OCI-LY3 (cell line): ENCODE measurements around the gene LIN7B.

Experiments used
- H2AFZ ChIP-seq: fragments of 200-600, 300-600 bp; shearing (Covaris generic); 2 replicates; pipeline ENCODE4 v1.6.0; 2014; ENCODE audit warnings: antibody characterized with exemption, low read depth, low read length
- H3K27ac ChIP-seq: fragments of 200-600, 300-600 bp; sonication (generic); 2 replicates; pipeline ENCODE4 v1.5.1; 2014; ENCODE audit warnings: mild to moderate bottlenecking, low read length, moderate library complexity, mixed read lengths
- H3K27me3 ChIP-seq: fragments of 200-600, 300-600 bp; sonication (generic); 2 replicates; pipeline ENCODE4 v1.6.1; 2014; ENCODE audit warnings: low read depth, low read length, mixed read lengths
- H3K36me3 ChIP-seq: fragments of 200-600, 300-600 bp; sonication (generic); replicated peaks from 2 replicates; pipeline ENCODE3; 2014; ENCODE audit warnings: low read depth, low read length, mixed read lengths
- H3K4me1 ChIP-seq: fragments of 300-600, 200-600 bp; sonication (generic); 2 replicates; pipeline ENCODE4 v1.6.1; 2014; ENCODE audit warnings: low read length, mixed read lengths
- H3K4me2 ChIP-seq: fragments of 200-600, 300-600 bp; sonication (generic); 2 replicates; pipeline ENCODE4 v1.6.1; 2014; ENCODE audit warnings: low read length, mixed read lengths
- H3K4me3 ChIP-seq: fragments of 300-600, 200-600 bp; sonication (generic); 2 replicates; pipeline ENCODE4 v1.5.1; 2014; ENCODE audit warnings: antibody characterized with exemption, mild to moderate bottlenecking, low read length, moderate library complexity
- H3K79me2 ChIP-seq: fragments of 300-600, 200-600 bp; shearing (Covaris generic); 2 replicates; pipeline ENCODE4 v1.6.1; 2014; ENCODE audit warnings: mild to moderate bottlenecking, low read length, mixed read lengths
- H3K9ac ChIP-seq: fragments of 300-600, 200-600 bp; shearing (Covaris generic); 2 replicates; pipeline ENCODE4 v1.6.0; 2014; ENCODE audit warnings: mild to moderate bottlenecking, low read length, moderate library complexity
- H3K9me3 ChIP-seq: fragments of 200-600, 300-600 bp; shearing (Covaris generic); 2 replicates; pipeline ENCODE4 v1.6.1; 2014; ENCODE audit warnings: low read length, mixed read lengths; ENCODE audit not compliant: insufficient read depth
- H4K20me1 ChIP-seq: fragments of 200-600, 300-600 bp; sonication (generic); 2 replicates; pipeline ENCODE4 v1.6.1; 2016; ENCODE audit warnings: low read length, mixed read lengths; ENCODE audit not compliant: insufficient read depth
- CTCF ChIP-seq: fragments of 200-600, 300-600 bp; sonication (generic); IDR thresholded peaks from 2 replicates; pipeline ENCODE4 v1.5.1; 2014; ENCODE audit warnings: antibody characterized with exemption, low read length, low read depth
- EZH2phosphoT487 ChIP-seq: fragments of 200-600 bp; shearing (Covaris generic); IDR thresholded peaks from 2 replicates; pipeline ENCODE4 v1.6.1; 2018; ENCODE audit warnings: antibody characterized with exemption, mixed run types, low read depth

The LIN7B gene

GRCh38 chr19:49067554-49067953, 46.6 kb upstream of the LIN7B start:
- Histone ChIP-seq H3K27me3 (peaks cover 25% of the 10 kb centered on the region), H3K79me2 (no peaks in the 10 kb centered on the region), H3K27ac (no peak overlapping the region), H4K20me1 (no peaks in the 10 kb centered on the region), H3K4me2 (no peak overlapping the region), H3K4me1 (no peaks in the 10 kb centered on the region), H3K9ac (no peak overlapping the region), H3K9me3 (no peaks in the 10 kb centered on the region), H3K4me3 (no peak overlapping the region), H2AFZ (no peak overlapping the region), H3K36me3 (no peaks in the 10 kb centered on the region)
- no peak for TF ChIP-seq CTCF
- no peak for TF ChIP-seq EZH2phosphoT487

DNA sequence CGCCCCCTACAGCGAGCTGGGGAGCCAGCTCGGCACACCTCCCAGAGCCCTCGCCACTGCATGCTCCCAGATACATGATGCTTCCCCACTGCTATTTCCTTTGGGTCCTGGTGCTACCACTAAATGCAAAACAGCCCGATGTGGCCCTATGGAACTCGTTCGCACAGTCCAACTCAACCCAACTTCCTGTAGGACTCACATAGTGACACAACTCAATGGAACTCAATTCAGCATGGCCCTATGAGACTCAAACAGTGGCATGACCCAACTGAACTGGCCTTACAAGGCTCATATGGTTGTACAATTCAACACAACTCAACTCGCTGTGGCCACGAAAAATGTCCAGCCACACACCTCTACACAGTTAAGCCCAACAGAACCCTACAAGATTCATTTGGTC, 45.1 kb upstream of the LIN7B start:
- Histone ChIP-seq H3K27me3 (peaks cover 24% of the 10 kb centered on the region), H3K9ac (no peak overlapping the region)
- TF ChIP-seq EZH2phosphoT487 (no peak), CTCF (no peak)

GRCh38 chr19:49070416-49070815, 43.8 kb upstream of the LIN7B start:
- Histone ChIP-seq H3K79me2 (no peaks in the 10 kb centered on the region), H3K9me3 (no peaks in the 10 kb centered on the region), H3K27me3 (peaks cover 17% of the 10 kb centered on the region), H3K36me3 (no peaks in the 10 kb centered on the region), H2AFZ (no peak overlapping the region), H3K4me3 (no peak overlapping the region), H4K20me1 (no peaks in the 10 kb centered on the region), H3K4me1 (no peaks in the 10 kb centered on the region), H3K4me2 (no peak overlapping the region), H3K27ac (no peak overlapping the region), H3K9ac (no peak overlapping the region)
- no peak for TF ChIP-seq CTCF
- TF ChIP-seq EZH2phosphoT487 = no peak

More for the DNA sequence above, 45.1 kb upstream of the LIN7B start:
- Histone ChIP-seq H4K20me1 (no peaks in the 10 kb centered on the region), H3K27ac (no peak overlapping the region), H3K4me3 (no peak overlapping the region), H3K79me2 (no peaks in the 10 kb centered on the region), H3K9me3 (no peaks in the 10 kb centered on the region), H3K4me2 (no peak overlapping the region), H3K36me3 (no peaks in the 10 kb centered on the region), H3K4me1 (no peaks in the 10 kb centered on the region), H2AFZ (no peak overlapping the region)

GRCh38 chr19:49071860-49072547, 42.2 kb upstream of the LIN7B start:
- Histone ChIP-seq H3K36me3 (no peaks in the 10 kb centered on the region), H3K4me2 (no peak overlapping the region), H3K79me2 (no peaks in the 10 kb centered on the region), H3K9me3 (no peaks in the 10 kb centered on the region), H3K27ac (no peak overlapping the region), H3K27me3 (peaks cover 2% of the 10 kb centered on the region; the same call in 1 of the 2 replicates), H3K9ac (no peak overlapping the region), H3K4me1 (no peaks in the 10 kb centered on the region), H2AFZ (no peak overlapping the region), H4K20me1 (no peaks in the 10 kb centered on the region), H3K4me3 (no peak overlapping the region)
- no peak for TF ChIP-seq EZH2phosphoT487
- no peak for TF ChIP-seq CTCF
